Spinal cord (tissue), 10 donors: ENCODE data around the gene TRPM3. TPM values are rescaled to one million over a fixed set of nuclear protein-coding genes. Genes with fewer than 3 reads are reported as not detected.

Experiments used
- DNase-seq, 6 donors: peaks; one replicate each; pipeline versions ENCODE4 v3.0.0 to v3.0.0-alpha.2; 2013 to 2015; ENCODE audit warnings: low spot score in 6 of 6, low read depth in 4 of 6
- H3K27ac ChIP-seq: one replicate; pipeline ENCODE4 v1.5.1; 2013; ENCODE audit warnings: low read depth, low read length, control low read depth
- H3K27me3 ChIP-seq: one replicate; pipeline ENCODE4 v1.6.1; 2013; ENCODE audit warnings: low read length; ENCODE audit not compliant: control insufficient read depth, insufficient read depth
- H3K36me3 ChIP-seq: one replicate; pipeline ENCODE4 v1.6.1; 2013; ENCODE audit warnings: low read length; ENCODE audit not compliant: control insufficient read depth, insufficient read depth
- H3K4me1 ChIP-seq: one replicate; pipeline ENCODE4 v1.6.1; 2013; ENCODE audit warnings: low read length; ENCODE audit not compliant: control insufficient read depth, insufficient read depth
- H3K4me3 ChIP-seq: one replicate; pipeline ENCODE4 v1.5.1; 2013; ENCODE audit warnings: low read depth, low read length, control low read depth
- H3K9me3 ChIP-seq: one replicate; pipeline ENCODE4 v1.6.1; 2013; ENCODE audit warnings: low read length; ENCODE audit not compliant: control insufficient read depth, insufficient read depth
- WGBS: methylation state at CpG from one replicate; pipeline ENCODE4 v1.1.5; 2013; ENCODE audit warnings: missing lambda C conversion rate; ENCODE audit not compliant: insufficient coverage; 5-methylcytosine and 5-hydroxymethylcytosine counted together
- polyA plus RNA-seq, 2 donors: library from polyadenylated mRNA; unstranded; fragments of 120-200 nt; gene quantifications; one replicate each; pipeline ENCODE4 v1.2.1, GENCODE V29; 2013; ENCODE audit not compliant: insufficient read length in 2 of 2
- total RNA-seq, 2 donors: library from RNA; depleted of rRNA in 1 of 2; stranded (reverse); fragments of 120-200 nt in 1 of 2; fragments of >200 nt in 1 of 2; gene quantifications; one replicate each; pipeline versions ENCODE4 v1.2.3 to v1.2.4, GENCODE V29; 2013 to 2014
- donor health status: healthy.

TRPM3 gene
- total and polyA plus RNA-seq, 4 donors, result 16.7 to 198 (median 37.6) TPM

- no peaks in the 10 kb centered on the region for H3K9me3 ChIP-seq
- H3K36me3 ChIP-seq, result no peaks in the 10 kb centered on the region
- H3K27me3 ChIP-seq, result no peaks in the 10 kb centered on the region
- DNase-seq, result no peak
- H3K4me3 ChIP-seq, result no peak overlapping the region
- 71% methylated on average over 2 of the region's 2 CpGs for WGBS
- no peaks in the 10 kb centered on the region for H3K4me1 ChIP-seq
- H3K27ac ChIP-seq, result no peak overlapping the region
These were observed 12.5 kb downstream of the TRPM3 start for GRCh38 chr9:71108937-71109336.

- Histone ChIP-seq H3K4me3 (no peak overlapping the region), H3K27me3 (no peaks in the 10 kb centered on the region), H3K36me3 (no peaks in the 10 kb centered on the region), H3K27ac (no peak overlapping the region), H3K4me1 (no peaks in the 10 kb centered on the region), H3K9me3 (no peaks in the 10 kb centered on the region)
- no peak for DNase-seq
- 62% methylated on average over 4 of the region's 5 CpGs for WGBS
These were observed 14.4 kb downstream of the TRPM3 start for GRCh38 chr9:71106992-71107391.

- H3K4me3 ChIP-seq, result no peak overlapping the region
- no peak overlapping the region for H3K27ac ChIP-seq
- no peak for DNase-seq
- 94% methylated on average over 1 of the region's 1 CpG for WGBS
- H3K27me3 ChIP-seq, result no peaks in the 10 kb centered on the region
- H3K4me1 ChIP-seq, result no peaks in the 10 kb centered on the region
- no peaks in the 10 kb centered on the region for H3K36me3 ChIP-seq
- no peaks in the 10 kb centered on the region for H3K9me3 ChIP-seq
These were observed 16.2 kb downstream of the TRPM3 start for GRCh38 chr9:71105192-71105591.

- H3K27me3 ChIP-seq, result no peaks in the 10 kb centered on the region
- H3K4me1 ChIP-seq, result peaks cover 4% of the 10 kb centered on the region
- H3K27ac ChIP-seq, result no peak overlapping the region
- H3K36me3 ChIP-seq, result no peaks in the 10 kb centered on the region
- DNase-seq, result peak in 1 of 6 donors; percentile 16
- no CpG with 5 or more reads among the region's 2 CpGs for WGBS
- H3K4me3 ChIP-seq, result no peak overlapping the region
- H3K9me3 ChIP-seq, result no peaks in the 10 kb centered on the region
These were observed 22.6 kb downstream of the TRPM3 start for GRCh38 chr9:71098801-71099200.

- Histone ChIP-seq H3K4me3 (no peak overlapping the region), H3K36me3 (no peaks in the 10 kb centered on the region), H3K4me1 (peaks cover 4% of the 10 kb centered on the region), H3K27ac (no peak overlapping the region), H3K9me3 (no peaks in the 10 kb centered on the region), H3K27me3 (no peaks in the 10 kb centered on the region)
- peak in 1 of 6 donors; percentile 60 for DNase-seq
These were observed 23.8 kb downstream of the TRPM3 start for GRCh38 chr9:71097671-71098070.

- no peak overlapping the region for H3K4me3 ChIP-seq
- no peaks in the 10 kb centered on the region for H3K9me3 ChIP-seq
- no peak overlapping the region for H3K27ac ChIP-seq
- peak in 2 of 6 donors; percentile 50 to 67 for DNase-seq
- H3K4me1 ChIP-seq, result peaks cover 4% of the 10 kb centered on the region
- 33% methylated on average over 3 of the region's 5 CpGs for WGBS
- no peaks in the 10 kb centered on the region for H3K36me3 ChIP-seq
- no peaks in the 10 kb centered on the region for H3K27me3 ChIP-seq
These were observed 24.9 kb downstream of the TRPM3 start for GRCh38 chr9:71096421-71097108.

GRCh38 chr9:71094708-71095251 is 26.6 kb downstream of the TRPM3 start:
- Histone ChIP-seq H3K9me3 (no peaks in the 10 kb centered on the region), H3K4me3 (no peak overlapping the region), H3K4me1 (peaks cover 4% of the 10 kb centered on the region), H3K27ac (no peak overlapping the region), H3K36me3 (no peaks in the 10 kb centered on the region), H3K27me3 (no peaks in the 10 kb centered on the region)
- WGBS, result 83% methylated on average over 1 of the region's 4 CpGs
- no peak for DNase-seq

- Histone ChIP-seq H3K27me3 (no peaks in the 10 kb centered on the region), H3K36me3 (no peaks in the 10 kb centered on the region), H3K4me1 (no peaks in the 10 kb centered on the region), H3K9me3 (no peaks in the 10 kb centered on the region), H3K4me3 (no peak overlapping the region), H3K27ac (no peak overlapping the region)
- DNase-seq, result no peak
These were observed 30.5 kb downstream of the TRPM3 start for GRCh38 chr9:71090896-71091295.

- DNase-seq, result no peak
- no peaks in the 10 kb centered on the region for H3K4me1 ChIP-seq
- H3K9me3 ChIP-seq, result no peaks in the 10 kb centered on the region
- H3K36me3 ChIP-seq, result no peaks in the 10 kb centered on the region
- no peak overlapping the region for H3K4me3 ChIP-seq
- no peaks in the 10 kb centered on the region for H3K27me3 ChIP-seq
- WGBS, result 100% methylated on average over 1 of the region's 2 CpGs
- H3K27ac ChIP-seq, result no peak overlapping the region
These were observed 42.0 kb downstream of the TRPM3 start for GRCh38 chr9:71079451-71079850.

GRCh38 chr9:71076096-71076495 is 45.3 kb downstream of the TRPM3 start:
- no peaks in the 10 kb centered on the region for H3K9me3 ChIP-seq
- H3K36me3 ChIP-seq, result no peaks in the 10 kb centered on the region
- no peak for DNase-seq
- WGBS, result 100% methylated on average over 1 of the region's 6 CpGs
- H3K4me3 ChIP-seq, result no peak overlapping the region
- H3K27me3 ChIP-seq, result no peaks in the 10 kb centered on the region
- no peaks in the 10 kb centered on the region for H3K4me1 ChIP-seq
- no peak overlapping the region for H3K27ac ChIP-seq
